Suprapubic skin (tissue), 4 donors: ENCODE data around the gene INPP5B.

ENCODE experiments used
- POLR2A ChIP-seq, 2 donors: fragments of 450-650 bp; IDR thresholded peaks; one replicate each; pipeline ENCODE4 v1.6.1; 2017; ENCODE audit warnings: antibody characterized with exemption in 2 of 2, mild to moderate bottlenecking in 2 of 2, moderate library complexity in 2 of 2
- POLR2AphosphoS5 ChIP-seq, 3 donors: sonication (generic); formaldehyde crosslinking; IDR thresholded peaks; one replicate each; pipeline ENCODE4 v1.6.1; 2017; ENCODE audit warnings: antibody characterized with exemption in 3 of 3
- TF ChIP-seq, protein P1 (sequence below), 2 donors: fragments of 200-600 bp in 1 of 2; fragments of 450-650 bp in 1 of 2; sonication (generic) in 1 of 2; IDR thresholded peaks; one replicate each; pipeline ENCODE4 v1.5.1; 2016 to 2019; ENCODE audit warnings: antibody characterized with exemption in 2 of 2, mild to moderate bottlenecking in 1 of 2, moderate library complexity in 1 of 2

DNA sequence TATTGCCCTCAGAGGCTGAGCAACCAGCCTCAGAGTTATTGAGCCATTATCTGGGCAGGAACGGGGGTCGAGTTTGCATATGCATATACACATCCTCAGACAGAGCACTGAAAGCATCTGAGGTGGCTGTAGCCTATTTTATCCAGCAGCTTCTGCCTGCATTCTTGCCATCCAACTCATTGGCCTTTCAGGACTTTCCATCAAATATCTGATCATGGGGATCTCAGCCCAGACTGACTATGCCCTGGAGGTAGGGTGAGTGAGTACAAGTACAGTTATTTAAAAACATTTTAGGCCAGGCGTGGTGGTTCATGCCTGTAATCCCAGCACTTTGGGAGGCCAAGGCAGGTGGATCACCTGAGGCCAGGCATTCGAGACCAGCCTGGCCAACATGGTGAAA lies 85.7 kb downstream of the INPP5B start:
- TF ChIP-seq POLR2A (IDR thresholded peaks at IDR 0.05) (no peak), POLR2AphosphoS5 (IDR thresholded peaks at IDR 0.05) (no peak)
- TF ChIP-seq, protein P1, sequence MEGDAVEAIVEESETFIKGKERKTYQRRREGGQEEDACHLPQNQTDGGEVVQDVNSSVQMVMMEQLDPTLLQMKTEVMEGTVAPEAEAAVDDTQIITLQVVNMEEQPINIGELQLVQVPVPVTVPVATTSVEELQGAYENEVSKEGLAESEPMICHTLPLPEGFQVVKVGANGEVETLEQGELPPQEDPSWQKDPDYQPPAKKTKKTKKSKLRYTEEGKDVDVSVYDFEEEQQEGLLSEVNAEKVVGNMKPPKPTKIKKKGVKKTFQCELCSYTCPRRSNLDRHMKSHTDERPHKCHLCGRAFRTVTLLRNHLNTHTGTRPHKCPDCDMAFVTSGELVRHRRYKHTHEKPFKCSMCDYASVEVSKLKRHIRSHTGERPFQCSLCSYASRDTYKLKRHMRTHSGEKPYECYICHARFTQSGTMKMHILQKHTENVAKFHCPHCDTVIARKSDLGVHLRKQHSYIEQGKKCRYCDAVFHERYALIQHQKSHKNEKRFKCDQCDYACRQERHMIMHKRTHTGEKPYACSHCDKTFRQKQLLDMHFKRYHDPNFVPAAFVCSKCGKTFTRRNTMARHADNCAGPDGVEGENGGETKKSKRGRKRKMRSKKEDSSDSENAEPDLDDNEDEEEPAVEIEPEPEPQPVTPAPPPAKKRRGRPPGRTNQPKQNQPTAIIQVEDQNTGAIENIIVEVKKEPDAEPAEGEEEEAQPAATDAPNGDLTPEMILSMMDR (IDR thresholded peaks at IDR 0.05), result no peak
